Nephron (organoid): ENCODE measurements around the gene ST3GAL5.

Experiments
- H3K27ac Mint-ChIP-seq, 3 experiments: 2 replicates each; pipeline ENCODE4 v1.8.0; 2020; ENCODE audit warnings: mixed read lengths in 3 of 3, mild to moderate bottlenecking in 2 of 3, moderate library complexity in 1 of 3
- H3K27me3 Mint-ChIP-seq: 2 replicates; pipeline ENCODE4 v1.8.0; 2021; ENCODE audit warnings: low read depth, mild to moderate bottlenecking, moderate library complexity, mixed read lengths
- H3K36me3 Mint-ChIP-seq: 2 replicates; pipeline ENCODE4 v1.8.0; 2020; ENCODE audit warnings: low read depth, mixed read lengths
- H3K4me1 Mint-ChIP-seq: 2 replicates; pipeline ENCODE4 v1.8.0; 2020; ENCODE audit warnings: mixed read lengths
- H3K4me3 Mint-ChIP-seq, 3 experiments: 2 replicates each; pipeline ENCODE4 v1.8.0; 2020; ENCODE audit warnings: mild to moderate bottlenecking in 3 of 3, mixed read lengths in 3 of 3, moderate library complexity in 2 of 3
- H3K9me3 Mint-ChIP-seq: 2 replicates; pipeline ENCODE4 v1.8.0; 2020; ENCODE audit warnings: mixed read lengths
- TF ChIP-seq, protein P1 (sequence below), 3 experiments: fragments of 200-600 bp; sonication (generic); IDR thresholded peaks; one replicate each; pipeline ENCODE4 v1.5.0; 2021; ENCODE audit warnings: antibody characterized with exemption in 3 of 3; ENCODE audit not compliant: unreplicated experiment in 3 of 3

ST3GAL5 gene

DNA sequence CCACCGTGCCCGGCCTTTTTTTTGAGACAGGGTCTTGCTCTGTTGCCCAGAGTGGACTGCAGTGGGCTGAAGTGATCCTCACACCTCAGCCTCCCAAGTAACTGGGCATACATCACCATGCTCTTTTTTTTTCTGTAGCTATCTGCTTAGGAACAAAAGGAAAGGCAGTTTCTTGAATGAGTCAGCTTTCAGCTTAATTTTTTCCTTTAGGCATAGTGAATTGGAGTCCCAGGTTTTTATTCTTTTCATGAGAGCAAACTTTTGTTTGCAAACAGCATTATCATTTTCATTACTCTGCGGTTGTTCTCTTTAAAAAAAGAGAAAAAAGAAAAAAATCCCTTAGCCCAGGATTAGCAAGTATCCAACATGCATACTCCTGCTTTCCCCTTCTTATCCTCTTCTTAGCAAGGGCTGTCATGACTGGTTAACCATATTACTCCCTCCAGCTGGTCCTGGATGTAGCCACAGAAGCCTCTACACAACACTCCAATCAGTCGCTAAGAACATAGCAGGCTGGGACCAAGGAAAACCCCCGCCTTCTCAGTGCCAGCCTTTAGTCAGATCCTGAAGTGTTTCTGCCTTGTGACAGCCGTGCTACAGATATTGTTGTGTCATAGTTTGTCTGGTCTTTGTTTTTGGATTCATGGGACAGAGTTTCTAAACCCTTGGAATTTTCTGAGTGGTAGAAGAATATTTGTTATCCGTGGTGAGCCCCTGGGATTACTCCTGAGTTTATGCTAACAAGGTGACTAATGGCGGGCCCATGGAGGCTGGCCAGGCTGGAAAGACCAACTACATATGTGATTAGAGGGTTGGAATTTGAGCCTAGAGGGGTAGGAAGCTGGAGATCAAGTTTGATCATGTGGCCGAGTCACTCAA, 23.3 kb upstream of the ST3GAL5 start:
- peak overlapping the region in 2 of 3 experiments; percentile 8 to 24 for H3K27ac Mint-ChIP-seq

DNA sequence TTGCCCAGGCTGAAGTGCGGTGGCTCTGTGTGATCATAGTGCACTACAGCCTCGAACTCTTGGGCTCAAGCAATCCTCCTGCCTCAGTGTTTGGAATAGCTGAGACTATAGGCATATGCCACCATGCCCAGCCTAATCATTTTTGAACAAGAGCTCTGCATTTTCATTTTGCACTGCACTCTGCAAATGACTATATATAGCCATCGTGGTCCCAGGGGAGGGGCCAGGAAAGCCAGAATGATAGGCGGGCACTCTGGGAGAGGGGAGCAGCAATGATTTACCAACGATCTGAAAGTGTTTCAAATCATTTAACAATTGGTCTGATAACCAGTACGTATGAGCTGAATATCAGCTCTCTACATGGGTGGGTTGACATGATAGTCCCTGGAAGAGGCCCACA, 22.3 kb upstream of the ST3GAL5 start:
- Mint-ChIP-seq H3K27me3 (no peaks in the 10 kb centered on the region), H3K36me3 (no peaks in the 10 kb centered on the region), H3K27ac (no peak overlapping the region), H3K4me3 (no peak overlapping the region), H3K9me3 (no peaks in the 10 kb centered on the region), H3K4me1 (peaks cover 27% of the 10 kb centered on the region)
- TF ChIP-seq, protein P1, sequence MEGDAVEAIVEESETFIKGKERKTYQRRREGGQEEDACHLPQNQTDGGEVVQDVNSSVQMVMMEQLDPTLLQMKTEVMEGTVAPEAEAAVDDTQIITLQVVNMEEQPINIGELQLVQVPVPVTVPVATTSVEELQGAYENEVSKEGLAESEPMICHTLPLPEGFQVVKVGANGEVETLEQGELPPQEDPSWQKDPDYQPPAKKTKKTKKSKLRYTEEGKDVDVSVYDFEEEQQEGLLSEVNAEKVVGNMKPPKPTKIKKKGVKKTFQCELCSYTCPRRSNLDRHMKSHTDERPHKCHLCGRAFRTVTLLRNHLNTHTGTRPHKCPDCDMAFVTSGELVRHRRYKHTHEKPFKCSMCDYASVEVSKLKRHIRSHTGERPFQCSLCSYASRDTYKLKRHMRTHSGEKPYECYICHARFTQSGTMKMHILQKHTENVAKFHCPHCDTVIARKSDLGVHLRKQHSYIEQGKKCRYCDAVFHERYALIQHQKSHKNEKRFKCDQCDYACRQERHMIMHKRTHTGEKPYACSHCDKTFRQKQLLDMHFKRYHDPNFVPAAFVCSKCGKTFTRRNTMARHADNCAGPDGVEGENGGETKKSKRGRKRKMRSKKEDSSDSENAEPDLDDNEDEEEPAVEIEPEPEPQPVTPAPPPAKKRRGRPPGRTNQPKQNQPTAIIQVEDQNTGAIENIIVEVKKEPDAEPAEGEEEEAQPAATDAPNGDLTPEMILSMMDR (IDR thresholded peaks at IDR 0.05; ENCODE audit: unreplicated experiment in 3 of 3) = no peak

More for the DNA sequence above, 23.3 kb upstream of the ST3GAL5 start:
- Mint-ChIP-seq H3K4me1 (peaks cover 28% of the 10 kb centered on the region), H3K9me3 (no peaks in the 10 kb centered on the region), H3K4me3 (no peak overlapping the region), H3K36me3 (no peaks in the 10 kb centered on the region), H3K27me3 (no peaks in the 10 kb centered on the region)
- TF ChIP-seq, protein P1 (IDR thresholded peaks at IDR 0.05; ENCODE audit: unreplicated experiment in 3 of 3) = no peak

DNA sequence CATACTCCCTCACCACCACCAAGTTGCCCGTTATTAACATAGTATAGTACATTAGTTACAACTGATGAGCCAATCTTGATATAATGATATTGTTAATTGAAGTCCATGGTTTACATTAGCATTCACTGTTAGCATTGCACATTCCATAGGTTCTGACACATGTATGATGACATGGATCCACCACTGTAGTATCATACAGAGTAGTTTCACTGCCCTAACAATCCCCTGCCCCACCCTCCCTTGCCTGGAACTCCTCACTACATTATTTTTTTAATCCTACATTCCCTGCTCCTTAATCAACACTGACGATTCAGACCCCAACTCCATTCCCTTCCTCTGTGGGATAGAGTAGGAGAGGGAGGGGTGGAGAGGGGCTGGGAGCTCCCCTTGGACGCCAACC, 20.2 kb upstream of the ST3GAL5 start:
- H3K4me3 Mint-ChIP-seq = no peak overlapping the region
- peaks cover 30% of the 10 kb centered on the region for H3K4me1 Mint-ChIP-seq
- H3K27ac Mint-ChIP-seq = no peak overlapping the region

DNA sequence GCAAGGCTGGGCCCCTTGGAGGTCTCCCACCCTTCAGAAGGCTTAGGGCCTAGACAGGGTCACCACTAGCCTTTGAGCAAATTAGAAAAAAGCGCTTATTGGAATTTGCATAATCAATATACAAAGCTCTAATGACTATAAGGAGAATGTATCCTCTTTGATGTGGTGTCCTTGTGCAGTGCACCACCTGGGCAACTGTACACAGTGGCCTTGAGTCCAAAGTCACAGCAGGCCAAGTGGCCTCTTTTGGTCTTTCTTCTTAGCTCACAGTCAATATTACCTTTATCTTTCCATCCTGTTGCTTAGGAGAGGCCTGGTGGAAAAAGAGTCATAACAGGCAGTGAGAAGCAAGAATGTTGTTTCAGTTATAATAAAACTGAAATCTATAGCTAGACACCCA, 19.7 kb upstream of the ST3GAL5 start:
- Mint-ChIP-seq H3K27me3 (no peaks in the 10 kb centered on the region), H3K27ac (no peak overlapping the region), H3K9me3 (no peaks in the 10 kb centered on the region), H3K36me3 (no peaks in the 10 kb centered on the region), H3K4me3 (no peak overlapping the region), H3K4me1 (peaks cover 30% of the 10 kb centered on the region)
- TF ChIP-seq, protein P1 (IDR thresholded peaks at IDR 0.05; ENCODE audit: unreplicated experiment in 3 of 3) = no peak

More for the DNA sequence above, 20.2 kb upstream of the ST3GAL5 start:
- TF ChIP-seq, protein P1 (IDR thresholded peaks at IDR 0.05; ENCODE audit: unreplicated experiment in 3 of 3) = no peak
- Mint-ChIP-seq H3K36me3 (no peaks in the 10 kb centered on the region), H3K9me3 (no peaks in the 10 kb centered on the region), H3K27me3 (no peaks in the 10 kb centered on the region)

DNA sequence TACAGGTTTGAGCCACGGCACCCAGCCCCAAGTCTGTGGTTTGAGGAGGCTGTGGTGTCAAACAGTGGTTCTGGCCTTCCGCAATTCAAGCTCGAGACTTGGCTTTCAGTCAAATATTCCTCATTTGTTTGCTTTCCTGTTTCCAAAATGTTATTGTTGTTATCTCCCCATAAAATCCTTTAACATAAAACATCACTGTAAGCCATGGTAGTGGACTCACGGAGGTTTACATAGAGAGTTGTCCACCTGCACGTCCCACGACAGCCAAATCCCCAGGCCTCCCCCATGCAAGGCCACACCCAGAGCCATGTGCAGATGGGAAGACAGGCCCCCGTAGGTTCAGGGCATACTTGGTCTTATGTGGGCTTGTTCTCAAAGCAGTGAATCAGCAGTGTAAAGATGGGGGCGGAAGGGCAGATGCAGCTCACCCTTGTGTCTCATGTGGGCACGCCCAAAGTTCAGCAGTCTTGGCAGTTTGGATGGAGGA, 18.9 kb upstream of the ST3GAL5 start:
- H3K4me1 Mint-ChIP-seq = peaks cover 30% of the 10 kb centered on the region
- no peaks in the 10 kb centered on the region for H3K36me3 Mint-ChIP-seq
- peak overlapping the region in 2 of 3 experiments; percentile 24 to 29 for H3K27ac Mint-ChIP-seq
- TF ChIP-seq, protein P1 (IDR thresholded peaks at IDR 0.05; ENCODE audit: unreplicated experiment in 3 of 3) = no peak
- no peaks in the 10 kb centered on the region for H3K27me3 Mint-ChIP-seq
- no peaks in the 10 kb centered on the region for H3K9me3 Mint-ChIP-seq
- H3K4me3 Mint-ChIP-seq = no peak overlapping the region
